ENCODE measurements around the gene GAP43. TPM values are rescaled to one million over a fixed set of nuclear protein-coding genes. Genes with fewer than 3 reads are reported as not detected.

GAP43 gene
- total and polyA plus RNA-seq, 2 of the 13 experiments (the other 11 are each of a cell fraction or from before 2014, with no cell fraction given): not detected

GRCh38 chr3:115685097-115685496 lies 61.8 kb downstream of the GAP43 start:
- intact Hi-C loops (cut with micrococcal nuclease; ENCODE audit: unreplicated experiment): no loop called here
- no peak for FAIRE-seq
- no TSS peak for BruUV-seq (replicated peaks)

More at GRCh38 chr3:115685097-115685496, 61.8 kb downstream of the GAP43 start:
- Histone ChIP-seq H3K27me3 (ENCODE audit: control insufficient read depth in 1 of 2, insufficient read depth in 2 of 2, low read length in 2 of 2) (no peaks in the 10 kb centered on the region), H3K36me3 (replicated peaks in 1 of 2; ENCODE audit: control insufficient read depth in 1 of 2, insufficient read depth in 2 of 2, low read length in 2 of 2) (no peaks in the 10 kb centered on the region), H3K9ac (ENCODE audit: insufficient read depth, low read depth, low read length) (no peak overlapping the region), H3K27ac (ENCODE audit: extremely low read length, insufficient read depth, low read length) (no peak overlapping the region), H3K79me2 (ENCODE audit: insufficient read depth, low read length) (no peaks in the 10 kb centered on the region), H3K4me2 (ENCODE audit: low read depth, low read length) (no peak overlapping the region), H3K4me3 (replicated peaks in 1 of 3; ENCODE audit: insufficient read depth in 1 of 3, low read depth in 2 of 3, low read length in 3 of 3) (no peak overlapping the region), H3K9me3 (ENCODE audit: low read length) (no peaks in the 10 kb centered on the region), H2AFZ (ENCODE audit: low read length) (no peak overlapping the region), H3K4me1 (ENCODE audit: insufficient read depth, low read length) (no peaks in the 10 kb centered on the region), H4K20me1 (ENCODE audit: insufficient read depth, low read length) (no peaks in the 10 kb centered on the region)
- ChIA-PET CTCF (ENCODE audit: low intra/inter-chr PET ratio, low total read pairs) (no interaction called here), POLR2A (no interaction called here)
- ATAC-seq (no peak), DNase-seq (ENCODE audit: low spot score) (no peak)
- TF ChIP-seq THRA (CRISPR knock-in tag; IDR thresholded peaks at IDR 0.05; ENCODE audit: borderline replicate concordance): no peak
- no peak for TF ChIP-seq THAP9 (CRISPR knock-in tag; IDR thresholded peaks at IDR 0.05; ENCODE audit: borderline replicate concordance)
- TF ChIP-seq PHF5A (CRISPR knock-in tag; IDR thresholded peaks at IDR 0.05; ENCODE audit: low read depth, unreplicated experiment): no peak
- no peak for TF ChIP-seq ZNF619 (CRISPR knock-in tag; IDR thresholded peaks at IDR 0.05)
- no peak for TF ChIP-seq ZFY (CRISPR knock-in tag; IDR thresholded peaks at IDR 0.05)
- no peak for TF ChIP-seq CENPT (CRISPR knock-in tag; IDR thresholded peaks at IDR 0.05; ENCODE audit: low read depth)
- TF ChIP-seq ZBTB7B (CRISPR knock-in tag; IDR thresholded peaks at IDR 0.05): no peak
- TF ChIP-seq KDM2A (CRISPR knock-in tag; IDR thresholded peaks at IDR 0.05; ENCODE audit: borderline replicate concordance, low read depth): no peak
- TF ChIP-seq, protein P1, sequence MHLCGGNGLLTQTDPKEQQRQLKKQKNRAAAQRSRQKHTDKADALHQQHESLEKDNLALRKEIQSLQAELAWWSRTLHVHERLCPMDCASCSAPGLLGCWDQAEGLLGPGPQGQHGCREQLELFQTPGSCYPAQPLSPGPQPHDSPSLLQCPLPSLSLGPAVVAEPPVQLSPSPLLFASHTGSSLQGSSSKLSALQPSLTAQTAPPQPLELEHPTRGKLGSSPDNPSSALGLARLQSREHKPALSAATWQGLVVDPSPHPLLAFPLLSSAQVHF (CRISPR knock-in tag; IDR thresholded peaks at IDR 0.05): no peak
- no peak for TF ChIP-seq ZNF674 (CRISPR knock-in tag; IDR thresholded peaks at IDR 0.05; ENCODE audit: low read depth)
- no peak for TF ChIP-seq BORCS8-MEF2B (CRISPR knock-in tag; IDR thresholded peaks at IDR 0.05)
- TF ChIP-seq ZNF703 (CRISPR knock-in tag; IDR thresholded peaks at IDR 0.05; ENCODE audit: borderline replicate concordance): no peak
- in situ Hi-C loops (cut with HindIII; ENCODE audit: extremely low pct_ligation_motif_present, low pct_unique_long_range_greater_than_20kb): loop anchor here (25.0 kb wide), 1 partner anchor 598 kb away; no protein-coding TSS in a partner anchor
